RKO (cell line): ENCODE results near the gene STX2.
A peak's percentile ranks its signal among the peaks of the same experiment; 100 is the strongest.
"Not testable (repeated sequence)": the region's sequence is repeated elsewhere in the genome, so short reads cannot be mapped to it uniquely, and the experiment has no call there.

Experiments used
- DNase-seq: peaks from one replicate; pipeline ENCODE4 v3.0.0-alpha.2; 2016; ENCODE audit warnings: low spot score

Gene STX2

GRCh38 chr12:130800312-130800711 is 38.7 kb downstream of the STX2 start:
- DNase-seq: no peak

- peak; percentile 30 for DNase-seq
These were observed 40.0 kb downstream of the STX2 start for GRCh38 chr12:130799051-130799450.

- no peak for DNase-seq
These were observed 41.9 kb downstream of the STX2 start for GRCh38 chr12:130796985-130797686.

- no peak for DNase-seq
These were observed 43.1 kb downstream of the STX2 start for GRCh38 chr12:130795906-130796305.

- no peak for DNase-seq
These were observed 45.5 kb downstream of the STX2 start for GRCh38 chr12:130793554-130793849.

- DNase-seq: no peak
These were observed 46.1 kb downstream of the STX2 start for GRCh38 chr12:130792821-130793553.

GRCh38 chr12:130791629-130792028 is 47.4 kb downstream of the STX2 start:
- DNase-seq: no peak

- no peak for DNase-seq
These were observed 50.5 kb downstream of the STX2 start for GRCh38 chr12:130788515-130788914.

GRCh38 chr12:130787445-130788410 is 51.3 kb downstream of the STX2 start:
- no peak for DNase-seq

- DNase-seq: no peak
These were observed 52.0 kb downstream of the STX2 start for GRCh38 chr12:130787041-130787440.

- DNase-seq: no peak
These were observed 55.8 kb downstream of the STX2 start for GRCh38 chr12:130783110-130783715.

- DNase-seq: not testable (repeated sequence)
These were observed 56.8 kb downstream of the STX2 start for GRCh38 chr12:130782245-130782644.

GRCh38 chr12:130780880-130781575 is 58.0 kb downstream of the STX2 start:
- DNase-seq: no peak

- DNase-seq: no peak
These were observed 58.7 kb downstream of the STX2 start for GRCh38 chr12:130780325-130780724.

- DNase-seq: no peak
These were observed 60.3 kb downstream of the STX2 start for GRCh38 chr12:130778776-130779175.

GRCh38 chr12:130776857-130777339 is 62.2 kb downstream of the STX2 start:
- DNase-seq: no peak

GRCh38 chr12:130775953-130776856 is 62.8 kb downstream of the STX2 start:
- DNase-seq: peak; percentile 67

- DNase-seq: no peak
These were observed 68.5 kb downstream of the STX2 start for GRCh38 chr12:130770413-130771028.

GRCh38 chr12:130768120-130768519 is 70.9 kb downstream of the STX2 start:
- DNase-seq: peak; percentile 36

GRCh38 chr12:130766470-130766869 is 72.6 kb downstream of the STX2 start:
- DNase-seq: no peak
